ENCODE measurements around the gene ATXN1.

The ATXN1 gene

DNA sequence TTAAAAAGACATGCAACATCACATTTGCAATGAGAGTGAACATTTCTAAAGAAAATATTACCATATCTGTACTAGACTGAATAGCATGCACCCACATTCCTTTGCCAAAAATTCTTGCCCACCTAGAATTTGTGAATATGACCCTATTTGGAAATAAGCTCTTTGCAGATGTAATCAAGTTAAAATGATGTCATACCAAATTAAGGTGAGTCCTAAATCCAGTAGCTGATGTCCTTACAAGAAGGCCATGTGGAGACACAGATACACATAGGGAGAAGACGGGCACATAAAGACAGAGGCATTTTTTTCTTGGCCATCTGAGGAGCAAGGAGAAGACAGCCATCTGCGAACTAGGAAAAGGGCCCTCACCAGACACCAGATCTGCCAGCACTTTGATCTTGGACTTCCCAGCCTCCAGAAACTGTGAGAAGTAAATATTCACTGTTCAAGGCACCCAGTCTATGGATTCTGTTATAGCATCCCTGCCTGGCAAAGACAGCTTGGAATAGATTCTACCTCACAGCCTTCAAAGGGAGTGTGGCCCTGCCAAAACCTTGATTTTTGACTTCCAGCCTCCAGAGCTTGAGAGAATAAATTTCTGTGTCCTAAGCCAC is 22.8 kb upstream of the ATXN1 start:
- no peak for DNase-seq

DNA sequence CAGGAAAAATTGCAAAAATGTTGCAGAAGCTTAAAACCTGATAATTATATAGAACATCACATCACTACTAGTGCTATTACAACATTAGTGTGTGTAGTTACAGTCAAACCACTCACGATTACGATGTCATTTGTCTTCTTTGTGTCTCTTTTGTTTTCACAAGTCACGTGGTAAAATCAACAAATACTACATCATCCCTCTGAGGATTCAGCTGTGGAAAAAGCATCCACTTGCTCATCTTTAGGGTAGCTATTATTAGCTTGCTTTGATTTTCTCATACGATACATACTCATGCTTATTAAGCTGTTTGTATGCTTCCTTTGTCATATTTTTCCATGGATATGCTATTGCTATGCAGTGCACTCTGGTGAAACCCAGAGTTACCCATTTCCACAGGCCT is 22.2 kb upstream of the ATXN1 start:
- no peak for DNase-seq

DNA sequence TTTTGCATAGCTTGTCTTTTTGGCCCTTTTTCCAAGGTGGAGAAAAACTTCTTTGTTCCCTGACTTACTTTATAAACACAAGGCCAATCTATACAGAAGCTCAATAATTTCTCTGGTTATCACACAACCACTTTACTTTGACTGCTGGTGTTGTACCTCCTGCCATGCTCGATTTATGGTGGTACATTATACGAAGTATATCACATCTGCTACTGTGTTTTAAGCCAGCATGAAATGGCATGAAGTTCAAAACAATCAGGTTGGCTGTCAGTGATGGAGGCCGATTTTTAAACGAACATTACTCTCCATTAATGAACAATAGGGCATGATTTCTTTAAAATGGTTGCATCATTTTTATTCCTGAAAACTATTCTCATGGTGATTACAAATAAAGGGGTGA is 21.0 kb upstream of the ATXN1 start:
- no peak for DNase-seq

DNA sequence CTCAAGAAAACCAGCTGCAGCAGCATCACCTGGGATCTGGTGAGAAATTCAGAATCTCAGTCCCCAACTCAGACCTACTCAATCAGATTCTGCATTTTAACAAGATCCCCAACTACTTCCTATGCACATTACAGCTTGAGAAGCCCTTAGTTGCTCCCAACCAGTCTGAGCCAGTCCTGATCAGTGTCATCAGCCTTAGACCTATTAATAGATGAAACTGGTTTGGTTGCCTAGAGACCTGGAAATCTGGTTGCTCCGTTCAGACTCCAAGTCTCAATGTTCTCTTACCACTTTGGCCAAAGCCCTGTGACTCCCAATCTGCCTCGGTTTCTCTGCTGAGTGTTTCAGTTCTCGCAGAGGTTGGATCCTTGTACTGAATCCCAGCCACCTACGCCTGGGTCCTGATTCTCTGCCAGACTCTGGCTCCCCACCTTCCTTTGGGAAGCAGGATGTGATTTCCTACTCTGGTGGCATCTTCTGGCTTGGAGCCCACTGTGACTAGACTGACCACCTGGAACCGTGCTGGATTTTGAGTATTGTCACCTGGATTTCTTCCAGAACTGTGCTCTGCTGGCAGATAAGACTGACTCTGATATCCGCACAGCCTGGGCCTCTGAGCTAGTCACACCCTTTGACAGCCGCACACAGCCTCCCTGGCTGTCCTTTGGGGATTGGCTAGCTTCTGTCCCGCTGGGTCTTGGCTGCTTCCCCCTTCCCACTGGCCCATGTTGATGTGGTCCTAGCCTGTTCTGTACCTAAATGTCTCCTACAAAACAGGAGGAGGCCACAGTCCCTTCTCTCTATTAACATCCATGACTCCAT is 20.3 kb upstream of the ATXN1 start:
- DNase-seq: no peak

DNA sequence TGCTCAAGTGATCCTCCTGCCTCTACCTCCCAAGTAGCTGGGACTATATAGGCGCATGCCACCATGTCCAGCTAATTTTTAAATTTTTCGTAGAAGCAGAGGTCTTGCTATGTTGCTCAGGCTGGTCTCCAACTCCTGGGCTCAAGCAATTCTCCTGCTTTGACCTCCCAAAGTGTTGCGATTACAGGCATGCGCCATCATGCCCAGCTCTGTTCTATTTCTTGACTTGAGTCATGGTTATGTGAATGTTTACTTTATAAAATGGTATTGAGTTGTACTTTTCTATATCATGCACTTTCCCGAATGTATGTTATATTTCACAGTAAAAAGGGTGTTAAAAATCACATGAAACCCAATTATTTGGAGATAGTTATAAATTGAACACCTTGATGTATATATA is 17.3 kb upstream of the ATXN1 start:
- no peak for DNase-seq

DNA sequence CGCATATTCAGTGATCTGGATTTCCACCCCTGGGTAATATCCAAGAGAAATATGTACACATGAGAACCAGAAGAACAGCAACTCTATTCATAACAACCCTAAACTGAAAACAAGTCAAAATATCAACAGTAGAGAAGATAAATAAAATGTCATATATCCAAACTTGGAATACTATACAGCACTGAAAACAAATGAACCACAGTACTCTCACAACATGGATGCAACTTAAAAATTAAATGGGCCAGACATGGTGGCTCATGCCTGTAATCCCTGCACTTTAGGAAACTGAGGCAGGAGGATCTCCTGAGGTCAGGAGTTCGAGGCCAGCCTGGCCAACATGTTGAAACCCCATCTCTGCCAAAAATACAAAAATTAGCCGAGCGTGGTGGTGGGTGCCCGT is 16.5 kb upstream of the ATXN1 start:
- DNase-seq: no peak

DNA sequence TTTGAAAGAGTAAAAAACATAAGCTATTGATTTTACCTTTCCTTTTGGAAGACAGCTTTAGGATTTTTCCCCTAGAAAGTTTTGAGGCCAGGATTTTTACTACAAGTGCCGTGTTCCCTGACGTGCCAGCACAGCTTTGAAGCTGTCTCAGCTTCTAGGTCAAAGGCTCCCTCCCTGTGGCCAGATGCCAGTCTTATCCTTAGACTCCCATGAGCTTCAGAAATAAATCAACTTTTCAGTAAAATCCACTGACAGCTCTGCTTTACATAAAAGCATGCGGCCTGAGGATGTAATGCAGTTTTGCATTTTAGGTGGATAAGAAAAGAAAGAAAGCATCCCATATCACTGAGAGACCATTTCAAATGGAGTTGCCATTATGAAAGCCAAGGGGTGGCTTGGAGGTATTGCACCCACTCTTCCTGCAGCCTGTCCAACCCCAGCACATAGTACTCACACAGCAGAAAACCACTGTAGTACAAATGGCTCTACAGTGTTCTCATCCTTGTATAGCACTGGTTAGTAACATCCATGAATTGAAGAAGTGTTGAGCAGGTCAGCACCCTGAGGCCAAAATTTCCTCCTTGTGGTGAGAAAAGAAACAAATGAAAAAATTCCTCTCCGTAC is 15.2 kb upstream of the ATXN1 start:
- DNase-seq: no peak

DNA sequence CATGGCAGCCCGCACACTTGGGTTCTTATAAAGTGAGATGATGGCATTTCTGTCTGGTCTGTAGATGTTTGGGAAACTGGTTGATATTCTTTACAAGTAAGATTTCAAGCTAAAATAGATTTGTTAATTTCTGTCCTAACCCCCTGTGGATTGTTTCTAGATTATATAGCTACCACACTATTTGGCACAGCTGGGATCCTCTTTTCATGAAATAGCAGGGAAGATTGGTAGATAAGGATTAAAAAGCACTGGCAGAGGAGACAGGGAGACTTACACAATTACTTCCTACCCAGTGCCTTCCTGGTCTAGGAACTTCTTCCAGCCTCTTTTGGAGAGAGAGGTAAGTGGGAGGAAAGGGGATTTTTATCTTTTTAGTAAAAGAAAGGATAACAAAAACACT is 13.2 kb upstream of the ATXN1 start:
- no peak for DNase-seq

DNA sequence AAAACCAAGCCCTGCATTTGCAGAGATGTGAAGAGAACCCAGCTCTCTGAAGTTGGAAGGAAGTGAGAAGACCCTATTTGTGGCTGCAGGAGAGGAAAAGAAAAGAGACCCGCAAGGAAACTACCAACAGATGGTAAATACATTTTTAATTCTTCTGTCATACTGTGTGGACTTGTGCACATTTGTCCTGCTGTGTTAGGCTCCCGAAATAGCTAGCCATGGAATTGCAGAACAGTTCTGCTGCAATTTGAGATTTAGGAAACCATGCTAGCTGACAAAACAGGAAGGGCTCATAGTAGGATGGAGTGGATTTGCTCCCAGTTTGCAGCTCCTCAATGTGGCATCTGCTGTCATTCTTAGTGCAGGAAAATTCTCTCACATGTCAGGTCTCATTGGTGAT is 12.1 kb upstream of the ATXN1 start:
- DNase-seq: peak in 1 of 58 donors; percentile 10

DNA sequence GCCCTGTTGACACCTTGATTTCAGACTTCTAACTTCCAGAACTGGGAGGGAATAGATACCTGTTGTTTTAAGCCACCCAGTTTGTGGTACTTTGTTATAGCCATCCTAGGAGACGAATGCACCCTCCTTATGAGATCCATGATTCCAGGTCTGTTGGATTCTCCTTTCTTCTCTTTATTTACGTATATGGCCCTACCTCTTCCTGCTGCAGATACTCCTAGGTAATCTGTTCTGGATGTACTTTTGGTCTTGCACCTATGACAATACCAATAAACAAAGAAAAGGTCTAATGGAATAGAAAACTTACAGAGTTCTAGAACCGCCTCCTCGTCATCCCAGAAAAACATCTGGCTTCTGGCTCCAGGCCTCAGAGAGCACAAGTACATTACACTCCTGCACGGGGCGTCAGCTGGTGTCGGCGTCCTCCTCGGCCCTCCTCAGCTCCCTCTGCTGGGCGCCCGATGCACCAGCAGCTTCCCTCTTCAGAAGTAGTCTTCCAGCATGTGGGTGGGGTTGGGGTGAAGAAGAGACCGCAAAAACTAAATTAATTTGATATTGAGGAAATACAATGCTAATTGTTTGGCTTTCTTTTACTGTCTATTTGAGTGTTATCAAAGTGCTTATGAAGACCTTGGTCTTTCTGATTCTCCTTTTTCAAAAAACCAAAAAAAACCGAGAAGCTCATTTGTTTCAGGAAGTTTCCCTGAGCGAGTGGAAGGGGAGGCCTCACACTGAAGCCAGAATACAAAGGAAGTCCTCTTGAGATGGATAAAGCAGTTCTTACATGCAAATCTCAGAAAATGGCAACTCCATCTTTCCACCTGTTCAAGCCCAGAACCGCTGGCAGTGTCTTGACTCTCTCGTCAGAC is 9.7 kb upstream of the ATXN1 start:
- DNase-seq: peak in 40 of 58 donors; percentile 9 to 74 (median 39)

DNA sequence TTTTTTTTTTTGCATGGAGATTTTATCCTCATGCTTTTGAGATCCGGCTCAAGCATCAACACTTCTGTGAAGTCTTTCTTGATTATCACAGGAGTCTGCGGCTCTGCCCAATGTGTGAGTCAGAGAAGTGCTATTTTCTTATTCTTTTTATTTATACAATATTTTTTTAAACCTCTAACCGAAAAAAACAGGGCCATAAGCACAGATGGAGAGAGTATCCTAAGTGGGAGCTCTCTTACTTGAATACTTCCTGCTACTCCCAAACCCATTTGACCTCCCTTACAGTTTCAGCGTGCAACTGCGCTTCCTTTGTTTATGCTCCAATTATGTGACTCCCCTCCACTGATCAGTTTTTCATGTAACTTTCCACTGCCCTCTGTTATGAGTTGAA is 8.7 kb upstream of the ATXN1 start:
- DNase-seq: no peak

DNA sequence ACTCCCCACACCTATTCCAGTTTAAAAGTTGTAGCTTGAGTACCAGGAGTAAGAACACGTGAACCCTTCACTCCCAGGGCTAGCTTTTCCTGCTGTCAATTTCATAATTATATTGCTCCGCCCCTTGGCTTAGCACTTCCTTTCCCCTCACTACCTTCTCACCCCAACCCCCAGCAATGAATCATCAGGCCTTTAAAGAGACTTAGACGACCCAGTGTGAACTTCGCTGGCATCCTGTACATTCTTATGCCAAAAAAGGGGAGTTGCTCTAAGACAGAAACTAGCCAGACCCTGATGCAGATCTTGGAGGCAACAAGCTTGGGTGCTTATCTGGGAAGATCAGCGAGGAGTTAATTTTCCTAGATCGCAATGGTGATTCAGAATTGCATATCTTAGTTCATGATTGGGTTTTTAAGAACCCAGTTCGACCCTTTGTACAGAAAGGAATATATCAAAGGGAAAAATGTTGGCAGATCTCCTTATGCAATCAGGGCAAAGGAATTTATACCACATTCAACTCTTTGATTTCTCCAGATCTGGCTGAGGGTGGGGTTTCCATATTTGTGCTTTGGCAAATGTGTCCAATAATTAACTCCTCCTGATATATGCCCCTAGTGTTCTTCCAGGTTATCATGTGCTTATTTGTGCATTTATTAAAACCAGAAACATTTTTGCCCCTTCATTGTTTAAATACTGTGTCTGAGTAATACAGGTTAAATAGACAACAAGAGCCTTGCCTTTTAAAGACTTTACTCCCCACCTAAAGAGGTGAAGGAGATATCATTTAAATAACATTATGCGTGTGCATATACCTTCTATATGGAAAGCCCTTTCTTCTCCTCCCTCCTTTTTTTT is 8.1 kb upstream of the ATXN1 start:
- no peak for DNase-seq

DNA sequence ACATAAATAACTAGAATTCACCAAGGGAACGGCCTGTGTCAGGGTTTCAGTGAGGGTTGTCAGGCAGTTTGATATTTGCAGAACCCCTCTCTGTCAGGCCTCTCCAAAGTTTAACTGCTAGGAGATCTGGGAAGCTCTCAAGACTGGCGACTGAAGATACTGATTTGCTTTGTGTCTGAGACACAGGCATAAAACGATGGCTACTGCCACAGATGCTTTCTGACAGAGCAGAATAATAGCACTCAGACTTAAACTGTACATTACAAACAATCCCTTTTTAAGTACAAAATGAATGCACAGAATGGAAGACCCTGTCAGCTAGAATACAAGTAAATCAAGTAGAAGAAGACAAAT is 7.2 kb upstream of the ATXN1 start:
- DNase-seq: no peak

DNA sequence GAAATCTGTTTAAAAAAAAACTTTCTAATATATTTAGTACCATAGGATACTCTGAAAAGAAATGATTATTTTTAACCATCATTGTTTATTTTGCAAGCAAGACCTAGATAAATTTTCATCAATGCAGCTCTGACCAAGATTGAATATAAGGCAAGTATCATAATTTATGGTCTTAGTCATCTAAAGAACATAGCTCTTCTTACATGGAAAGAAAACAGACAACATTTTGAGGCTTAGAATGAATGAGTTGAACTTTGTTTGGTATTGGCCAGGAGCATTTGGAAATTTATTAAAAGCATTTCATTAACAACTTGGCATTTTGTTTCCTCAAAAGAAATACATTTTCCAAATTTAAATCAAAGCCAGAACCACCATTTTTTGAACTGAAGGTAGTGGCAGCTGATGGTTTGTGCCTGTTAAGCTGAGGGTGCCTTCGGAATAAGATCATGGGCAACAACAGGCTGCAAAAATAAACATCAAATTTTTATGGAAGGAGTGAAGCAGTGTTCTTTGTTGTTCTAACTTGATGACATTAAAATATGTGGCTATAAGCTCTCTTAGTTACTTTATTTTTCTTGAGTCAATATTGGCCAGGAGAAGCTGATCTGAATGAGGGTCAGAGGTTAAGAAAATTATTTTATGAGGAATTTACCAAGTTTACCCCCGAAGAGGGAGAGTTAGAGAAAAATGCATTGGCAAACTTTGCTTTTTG is 6.7 kb upstream of the ATXN1 start:
- no peak for DNase-seq

DNA sequence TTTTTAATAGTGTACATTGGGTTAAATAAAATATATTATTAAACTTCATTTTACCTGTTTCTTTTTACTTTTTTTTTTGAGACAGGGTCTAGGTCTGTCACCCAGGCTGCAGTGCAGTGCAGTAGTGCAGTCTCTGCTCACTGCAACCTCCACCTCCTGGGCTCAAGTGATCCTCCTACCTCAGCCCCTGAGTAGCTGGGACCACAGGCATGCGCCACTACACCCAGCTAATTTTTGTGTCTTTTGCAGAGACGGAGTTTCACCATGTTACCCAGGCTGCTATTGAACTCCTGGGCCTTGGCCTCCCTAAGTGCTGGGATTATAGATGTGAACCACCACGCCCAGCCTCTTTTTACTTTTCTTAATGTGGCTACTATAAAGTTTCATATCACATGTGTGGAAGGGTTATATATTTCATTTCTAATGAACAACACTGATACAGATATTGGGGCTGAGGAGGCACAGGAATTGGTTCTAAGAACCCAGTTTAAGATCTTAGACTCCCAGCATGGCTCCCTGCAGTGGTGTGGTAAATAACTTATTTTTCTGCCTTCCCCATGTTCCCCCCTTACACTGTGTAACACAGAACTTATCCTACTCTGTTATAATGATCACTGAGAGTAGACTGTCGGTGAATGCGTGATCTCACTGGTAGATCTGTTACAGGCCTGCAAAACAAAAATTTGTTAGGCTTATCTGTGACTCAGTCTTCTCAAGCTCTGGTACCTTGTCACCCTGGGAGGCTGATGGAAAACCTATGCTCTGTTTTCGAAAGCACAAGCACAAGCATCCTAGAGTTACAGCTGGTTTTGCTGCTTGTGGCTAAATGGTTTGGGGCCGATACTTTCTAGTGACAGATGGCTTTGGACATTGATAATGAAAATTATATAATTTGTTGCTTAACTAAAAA is 5.8 kb upstream of the ATXN1 start:
- DNase-seq: no peak

DNA sequence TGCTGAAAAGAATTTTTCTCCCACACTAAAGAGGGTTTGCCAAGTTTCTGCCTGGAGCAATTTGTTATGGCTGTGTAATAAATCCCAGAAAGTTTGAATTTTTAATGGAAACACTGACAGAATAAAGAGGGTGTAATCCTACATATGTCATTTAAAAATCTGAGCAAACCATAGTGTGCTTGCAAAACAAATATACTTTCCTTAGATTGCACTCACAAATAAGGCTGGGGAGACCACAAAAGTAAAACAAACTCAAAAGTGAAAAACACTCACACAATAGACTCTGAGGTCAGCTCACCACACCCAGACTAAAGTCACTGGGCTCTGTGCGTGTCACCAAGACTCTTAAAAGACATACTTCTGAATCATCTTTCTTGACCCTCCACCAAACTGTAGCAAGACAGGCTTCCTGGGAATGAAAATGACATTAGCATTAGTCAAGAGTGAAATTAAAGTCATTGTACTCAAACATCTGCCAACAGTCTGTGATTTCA is 4.8 kb upstream of the ATXN1 start:
- DNase-seq: no peak

DNA sequence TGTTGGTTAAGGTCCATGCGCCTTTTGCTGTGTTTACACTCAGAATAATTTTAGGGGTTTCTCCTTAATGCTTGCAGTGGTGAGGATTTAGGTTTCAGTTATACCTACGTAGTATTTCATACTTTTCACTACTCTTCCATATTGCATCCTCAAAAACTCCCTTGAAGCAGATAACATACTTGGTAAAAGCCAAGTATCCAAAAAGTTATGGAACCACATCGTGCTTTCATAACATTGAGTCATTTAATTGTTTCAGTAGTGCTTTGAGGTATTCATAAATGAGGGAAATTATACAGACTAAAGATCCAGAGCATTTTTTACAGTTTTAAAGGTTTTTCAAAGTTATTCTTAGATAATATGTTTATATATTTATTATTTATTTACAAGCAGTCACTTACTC is 4.0 kb upstream of the ATXN1 start:
- DNase-seq: no peak

DNA sequence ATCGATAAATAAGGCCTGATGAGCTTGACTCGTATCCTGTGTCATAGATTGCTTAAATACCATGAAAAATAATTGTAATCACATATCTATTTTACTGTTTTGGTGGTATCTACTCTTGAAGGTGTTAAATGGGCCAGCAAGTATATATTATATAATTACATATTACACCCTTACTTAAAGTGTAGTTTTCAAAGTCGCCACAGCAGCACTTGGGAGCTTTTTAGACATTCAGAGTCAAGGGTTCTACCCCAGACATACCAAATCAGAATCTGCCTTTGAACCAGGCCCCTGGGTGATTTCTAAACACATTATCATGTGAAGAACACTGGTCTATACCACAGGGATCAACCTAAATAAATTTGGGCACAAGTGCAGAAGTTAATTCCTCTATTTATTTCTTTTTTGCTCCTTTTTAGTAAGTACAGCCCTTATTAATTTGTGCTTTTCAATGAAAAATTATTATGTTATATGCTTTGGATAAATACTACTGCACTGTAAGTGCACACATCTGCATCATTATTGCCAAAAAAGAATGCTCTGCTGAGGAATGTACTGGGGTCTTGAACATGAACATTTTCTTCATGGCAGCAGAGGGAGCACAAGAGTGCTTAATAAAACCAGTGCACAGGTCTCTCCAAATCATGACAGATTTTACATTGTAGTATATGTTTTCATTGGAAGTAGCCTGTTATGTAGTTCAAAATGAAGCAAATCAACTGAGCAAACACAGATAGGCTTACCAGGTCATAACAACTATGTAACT is 3.1 kb upstream of the ATXN1 start:
- DNase-seq: no peak

Data from anterior cingulate cortex (tissue), 58 donors.